GM12891 (cell line): ENCODE measurements around the gene TRPM3.

Source experiments
- PAX5 ChIP-seq: IDR thresholded peaks from 2 replicates; pipeline ENCODE4 v1.6.1; 2011; ENCODE audit warnings: low read length, moderate library complexity, mild to moderate bottlenecking; ENCODE audit not compliant: insufficient read depth, severe bottlenecking
- POLR2A ChIP-seq: IDR thresholded peaks from 2 replicates; pipeline ENCODE4 v1.6.1; 2011; ENCODE audit warnings: low read depth, low read length, control low read depth
- POLR2AphosphoS5 ChIP-seq: IDR thresholded peaks from 2 replicates; pipeline ENCODE4 v1.6.1; 2011; ENCODE audit warnings: low read depth, low read length, control low read depth
- POU2F2 ChIP-seq: IDR thresholded peaks from 2 replicates; pipeline ENCODE4 v1.6.1; 2011; ENCODE audit warnings: low read depth, mild to moderate bottlenecking, control low read depth, low read length, moderate library complexity
- SPI1 ChIP-seq: IDR thresholded peaks from 2 replicates; pipeline ENCODE4 v1.6.1; 2011; ENCODE audit warnings: low read depth, low read length, control low read depth
- TAF1 ChIP-seq: IDR thresholded peaks from 2 replicates; pipeline ENCODE4 v1.6.1; 2011; ENCODE audit warnings: low read depth, low read length, control low read depth

GRCh38 chr9:70805949-70806348 lies 315.5 kb downstream of the TRPM3 start:
- TF ChIP-seq POLR2A (no peak), POLR2AphosphoS5 (no peak), TAF1 (no peak), POU2F2 (no peak), SPI1 (no peak), PAX5 (no peak)
